ENCODE measurements around the gene HMX1.

- no peak for TF ChIP-seq CTCF (optimal IDR thresholded peaks at IDR 0.05 in 1 of 3, IDR thresholded peaks at IDR 0.05 in 1 of 3, conservative IDR thresholded peaks at IDR 0.05 in 1 of 3; ENCODE audit: extremely low read depth in 1 of 3, insufficient read depth in 2 of 3, low read length in 3 of 3)
- TF ChIP-seq EZH2 (IDR thresholded peaks at IDR 0.05; ENCODE audit: low read length): no peak
Measured at GRCh38 chr4:8830611-8831200, 40.9 kb downstream of the HMX1 start.

Data from keratinocyte (primary cell).